IMR-90 (cell line): ENCODE measurements around the gene PXK. TPM values are rescaled to one million over a fixed set of nuclear protein-coding genes. Genes with fewer than 3 reads are reported as not detected.

Experiments used
- ATAC-seq: fragments of 200-7000 bp; cut with Tn5 transposase; 2 replicates; pipeline ENCODE4 v1.9.1; 2020; ENCODE audit warnings: low read depth, mild to moderate bottlenecking, moderate library complexity
- BruUV-seq: library from RNA; stranded (reverse); fragments of 400-500 nt; replicated peaks from 2 replicates; lab custom pipeline; 2021; lab: Mats Ljungman, UMichigan
- CTCF ChIA-PET: fragments of 300-600 bp; formaldehyde crosslinking; extraction: SDS; loops from one replicate; lab custom pipeline; 2021; ENCODE audit warnings: antibody characterized with exemption; lab: Yijun Ruan, JAX
- POLR2A ChIA-PET: fragments of 300-600 bp; sonication (Branson Sonifier 250); formaldehyde crosslinking; loops from one replicate; lab custom pipeline; 2022; ENCODE audit warnings: antibody characterized with exemption; ENCODE audit not compliant: unreplicated experiment; lab: Charles Lee
- DNase-seq: peaks from one replicate; pipeline ENCODE4 v3.0.0; 2013
- H2AFZ ChIP-seq: replicated peaks from 2 replicates; pipeline ENCODE3; 2013; ENCODE audit warnings: low read length, mild to moderate bottlenecking; ENCODE audit not compliant: poor library complexity
- H2AK5ac ChIP-seq: 2 replicates; pipeline ENCODE4 v1.6.1; 2013; ENCODE audit warnings: low read depth, low read length, inconsistent platforms
- H2AK9ac ChIP-seq: replicated peaks from 2 replicates; pipeline ENCODE3; 2013; ENCODE audit warnings: mild to moderate bottlenecking, low read depth, low read length, moderate library complexity; ENCODE audit not compliant: poor library complexity
- H2BK120ac ChIP-seq: 2 replicates; pipeline ENCODE4 v1.6.1; 2013; ENCODE audit warnings: low read depth, low read length, inconsistent platforms
- H2BK15ac ChIP-seq: 3 replicates; pipeline ENCODE4 v1.6.1; 2013; ENCODE audit warnings: low read depth, low read length, inconsistent platforms
- H2BK20ac ChIP-seq: 2 replicates; pipeline ENCODE4 v1.6.1; 2013; ENCODE audit warnings: low read depth, mild to moderate bottlenecking, inconsistent platforms, low read length, moderate library complexity
- H2BK5ac ChIP-seq: 2 replicates; pipeline ENCODE4 v1.6.1; 2013; ENCODE audit warnings: mild to moderate bottlenecking, low read depth, low read length, inconsistent platforms; ENCODE audit not compliant: poor library complexity, severe bottlenecking
- H3K14ac ChIP-seq: replicated peaks from 2 replicates; pipeline ENCODE4 v1.6.1; 2013; ENCODE audit warnings: low read depth, low read length, inconsistent platforms
- H3K18ac ChIP-seq: 2 replicates; pipeline ENCODE4 v1.6.1; 2013; ENCODE audit warnings: low read depth, low read length, control low read depth
- H3K23ac ChIP-seq: 2 replicates; pipeline ENCODE4 v1.6.1; 2013; ENCODE audit warnings: low read depth, low read length, inconsistent platforms
- H3K27ac ChIP-seq: 2 replicates; pipeline ENCODE4 v1.5.1; 2013; ENCODE audit warnings: mild to moderate bottlenecking, control low read depth, low read length; ENCODE audit not compliant: insufficient read depth
- H3K27me3 ChIP-seq: 2 replicates; pipeline ENCODE4 v1.6.1; 2013; ENCODE audit warnings: low read length; ENCODE audit not compliant: control insufficient read depth, insufficient read depth
- H3K36me3 ChIP-seq: 2 replicates; pipeline ENCODE4 v1.6.1; 2013; ENCODE audit warnings: low read length, mixed read lengths; ENCODE audit not compliant: control insufficient read depth, insufficient read depth
- H3K4ac ChIP-seq: 2 replicates; pipeline ENCODE4 v1.6.1; 2013; ENCODE audit warnings: low read depth, low read length, inconsistent platforms
- H3K4me1 ChIP-seq: 2 replicates; pipeline ENCODE4 v1.6.1; 2013; ENCODE audit warnings: low read length, mixed read lengths; ENCODE audit not compliant: control insufficient read depth, insufficient read depth
- H3K4me2 ChIP-seq: 2 replicates; pipeline ENCODE4 v1.6.1; 2013; ENCODE audit warnings: low read depth, mild to moderate bottlenecking, control low read depth, low read length, moderate library complexity
- H3K4me3 ChIP-seq: 2 replicates; pipeline ENCODE4 v1.5.1; 2013; ENCODE audit warnings: low read depth, mild to moderate bottlenecking, control low read depth, low read length, moderate library complexity; ENCODE audit not compliant: insufficient read depth
- H3K56ac ChIP-seq: 2 replicates; pipeline ENCODE4 v1.6.1; 2013; ENCODE audit warnings: low read length, inconsistent platforms; ENCODE audit not compliant: insufficient read depth; ENCODE audit errors: extremely low read depth
- H3K79me1 ChIP-seq, 2 experiments: 2 replicates each; pipeline ENCODE4 v1.6.1; 2013; ENCODE audit warnings: low read length in 2 of 2, inconsistent platforms in 1 of 2, low read depth in 1 of 2
- H3K9ac ChIP-seq: 2 replicates; pipeline ENCODE4 v1.6.1; 2013; ENCODE audit warnings: low read depth, low read length, control low read depth
- H3K9me1 ChIP-seq: 2 replicates; pipeline ENCODE4 v1.6.1; 2013; ENCODE audit warnings: low read length, inconsistent platforms; ENCODE audit not compliant: insufficient read depth
- H3K9me3 ChIP-seq: 2 replicates; pipeline ENCODE4 v1.6.1; 2013; ENCODE audit warnings: low read length; ENCODE audit not compliant: control insufficient read depth, insufficient read depth
- H4K20me1 ChIP-seq: 2 replicates; pipeline ENCODE4 v1.6.1; 2013; ENCODE audit warnings: low read length, inconsistent platforms; ENCODE audit not compliant: insufficient read depth
- H4K5ac ChIP-seq: 2 replicates; pipeline ENCODE4 v1.6.1; 2013; ENCODE audit warnings: mild to moderate bottlenecking, low read depth, low read length, control low read depth
- H4K8ac ChIP-seq, 2 experiments: 2 replicates each; pipeline ENCODE4 v1.6.1; 2013; ENCODE audit warnings: low read depth in 2 of 2, low read length in 2 of 2, control low read depth in 1 of 2, inconsistent platforms in 1 of 2
- H4K91ac ChIP-seq: 2 replicates; pipeline ENCODE4 v1.6.1; 2013; ENCODE audit warnings: low read depth, low read length, inconsistent platforms; ENCODE audit not compliant: insufficient read depth
- USF2 ChIP-seq: fragments of 150-350 bp; IDR thresholded peaks from 2 replicates; pipeline ENCODE4 v1.6.1; 2017; ENCODE audit warnings: mild to moderate bottlenecking, antibody characterized with exemption, low read length, low read depth
- WGBS, 2 experiments: methylation state at CpG; one replicate each; pipeline versions ENCODE4 v1.1.5 to v1.1.7; 2013; ENCODE audit warnings: missing lambda C conversion rate in 2 of 2; ENCODE audit not compliant: insufficient read length in 1 of 2; ENCODE audit errors: extremely low coverage in 2 of 2; 5-methylcytosine and 5-hydroxymethylcytosine counted together
- dilution Hi-C: fragments of 300-500 bp; cut with HindIII; formaldehyde crosslinking; loops from one replicate; pipeline ENCODE4 v1.14.3; 2018; ENCODE audit warnings: low sequenced_read_pairs; ENCODE audit not compliant: unreplicated experiment
- in situ Hi-C: fragments of 300-500 bp; cut with MboI; formaldehyde crosslinking; loops from 3 replicates; pipeline ENCODE4 v1.14.3; 2019; ENCODE audit warnings: low sequenced_read_pairs, inconsistent platforms, mixed read lengths
- intact Hi-C: fragments of 100-400 bp; cut with micrococcal nuclease; formaldehyde crosslinking; loops from 2 replicates; pipeline ENCODE4 v1.10.0; 2022
- polyA plus RNA-seq, 3 experiments: library from polyadenylated mRNA; depleted of rRNA; stranded (reverse); fragments of >200 nt; gene quantifications; 2 replicates each; pipeline ENCODE4 v1.2.3, GENCODE V29; 2012; ENCODE audit warnings: low replicate concordance in 1 of 3
- total RNA-seq: library from RNA; depleted of rRNA; stranded (reverse); fragments of >200 nt; gene quantifications from 2 replicates; pipeline ENCODE4 v1.2.3, GENCODE V29; 2012

Gene PXK
- total and polyA plus RNA-seq, 2 of the 4 experiments (the other 2 are of a cell fraction), result 14.3 to 17.7 TPM

- no peak overlapping the region for H3K4me3 ChIP-seq
- no peaks in the 10 kb centered on the region for H3K9me1 ChIP-seq
- H3K4me1 ChIP-seq, result no peaks in the 10 kb centered on the region
- H4K8ac ChIP-seq, result no peak overlapping the region
- H4K91ac ChIP-seq, result no peak overlapping the region
- intact Hi-C loops (no loop called here), in situ Hi-C loops (no loop called here), dilution Hi-C loops (no loop called here)
- H3K27ac ChIP-seq, result no peak overlapping the region
- H4K5ac ChIP-seq, result no peak overlapping the region
- BruUV-seq, result no TSS peak
- no peak overlapping the region for H2AK5ac ChIP-seq
- ATAC-seq, result no peak
- H2AFZ ChIP-seq, result no peak overlapping the region
- H3K18ac ChIP-seq, result no peak overlapping the region
- DNase-seq, result no peak
- H3K27me3 ChIP-seq, result no peaks in the 10 kb centered on the region
- H4K20me1 ChIP-seq, result no peaks in the 10 kb centered on the region
- CTCF ChIA-PET, result interaction anchor here (1.2 kb wide), 1 partner anchor 15 kb away, joined by 4 read pairs; the partner anchor contains the start of genes HTD2 and RPP14
- no peak overlapping the region for H3K23ac ChIP-seq
- H2AK9ac ChIP-seq, result no peak overlapping the region
- no peak overlapping the region for H3K4me2 ChIP-seq
- H3K56ac ChIP-seq, result no peak overlapping the region
- POLR2A ChIA-PET, result no interaction called here
- no peaks in the 10 kb centered on the region for H3K79me1 ChIP-seq
- peaks cover 9% of the 10 kb centered on the region; the same call in 1 of the 2 replicates for H3K36me3 ChIP-seq
- no peak overlapping the region for H2BK15ac ChIP-seq
- no peak overlapping the region for H3K14ac ChIP-seq
- no peak overlapping the region for H3K4ac ChIP-seq
- H2BK20ac ChIP-seq, result no peak overlapping the region
- 100% methylated on average over 3 of the region's 9 CpGs; no CpG with 5 or more reads in 1 of the 2 experiments for WGBS, 2 experiments
- no peak overlapping the region for H2BK5ac ChIP-seq
- H3K9me3 ChIP-seq, result peaks cover 4% of the 10 kb centered on the region
- TF ChIP-seq USF2, result no peak
- H3K9ac ChIP-seq, result no peak overlapping the region
- H2BK120ac ChIP-seq, result no peak overlapping the region
Measured at GRCh38 chr3:58291671-58292338, 40.9 kb upstream of the PXK start.
